Hepatocyte (in vitro differentiated cells): Measurements from ENCODE around the gene ERCC3. TPM values are rescaled to one million over a fixed set of nuclear protein-coding genes. Genes with fewer than 3 reads are reported as not detected.
A peak's percentile ranks its signal among the peaks of the same experiment; 100 is the strongest.

ENCODE experiments used
- DNase-seq: peaks from one replicate; pipeline ENCODE4 v3.0.0-alpha.2; 2016; ENCODE audit warnings: low spot score
- H2AFZ ChIP-seq: fragments of 200-600 bp; sonication (generic); 2 replicates; pipeline ENCODE4 v1.6.0; 2016; ENCODE audit warnings: antibody characterized with exemption, mild to moderate bottlenecking
- H3K27ac ChIP-seq: fragments of 200-600 bp; sonication (generic); 2 replicates; pipeline ENCODE4 v1.5.1; 2016; ENCODE audit warnings: mild to moderate bottlenecking
- H3K27me3 ChIP-seq: fragments of 200-600 bp; sonication (generic); 2 replicates; pipeline ENCODE4 v1.6.1; 2016
- H3K36me3 ChIP-seq: fragments of 200-600 bp; sonication (generic); replicated peaks from 2 replicates; pipeline ENCODE4 v1.5.1; 2016; ENCODE audit warnings: low read depth; ENCODE audit not compliant: insufficient read depth
- H3K4me1 ChIP-seq: fragments of 200-600 bp; sonication (generic); 2 replicates; pipeline ENCODE4 v1.5.1; 2016; ENCODE audit warnings: mild to moderate bottlenecking, moderate library complexity; ENCODE audit not compliant: insufficient read depth
- H3K4me2 ChIP-seq: fragments of 200-600 bp; sonication (generic); 2 replicates; pipeline ENCODE4 v1.6.0; 2016
- H3K4me3 ChIP-seq: fragments of 200-600 bp; sonication (generic); 2 replicates; pipeline ENCODE4 v1.5.1; 2016; ENCODE audit warnings: mild to moderate bottlenecking
- H3K79me2 ChIP-seq: fragments of 200-600 bp; sonication (generic); 2 replicates; pipeline ENCODE4 v1.6.0; 2017; ENCODE audit warnings: mild to moderate bottlenecking
- H3K9me2 ChIP-seq: fragments of 200-600 bp; sonication (generic); replicated peaks from 2 replicates; pipeline ENCODE4 v1.6.0; 2017; ENCODE audit warnings: mild to moderate bottlenecking; ENCODE audit not compliant: insufficient read depth
- H3K9me3 ChIP-seq: fragments of 200-600 bp; sonication (generic); 2 replicates; pipeline ENCODE4 v1.5.1; 2016; ENCODE audit warnings: low read depth, mild to moderate bottlenecking
- H4K20me1 ChIP-seq: fragments of 200-600 bp; sonication (generic); 2 replicates; pipeline ENCODE4 v1.6.0; 2016; ENCODE audit warnings: mild to moderate bottlenecking; ENCODE audit not compliant: insufficient read depth, poor library complexity, severe bottlenecking
- CTCF ChIP-seq: fragments of 200-600 bp; sonication (generic); IDR thresholded peaks from 2 replicates; pipeline ENCODE4 v1.5.1; 2016; ENCODE audit warnings: antibody characterized with exemption, mild to moderate bottlenecking; ENCODE audit not compliant: poor library complexity
- EZH2 ChIP-seq: fragments of 200-600 bp; sonication (generic); IDR thresholded peaks from 2 replicates; pipeline ENCODE4 v1.6.1; 2016; ENCODE audit warnings: antibody characterized with exemption, mild to moderate bottlenecking, borderline replicate concordance
- EZH2phosphoT487 ChIP-seq: fragments of 200-600 bp; sonication (generic); IDR thresholded peaks from one replicate; pipeline ENCODE4 v1.6.1; 2018; ENCODE audit warnings: antibody characterized with exemption, mild to moderate bottlenecking, low read depth, moderate library complexity; ENCODE audit not compliant: unreplicated experiment, severe bottlenecking
- WGBS: methylation state at CpG from one replicate; pipeline ENCODE4 v1.1.6; 2016; ENCODE audit warnings: low lambda C conversion rate; ENCODE audit errors: missing lambda C conversion rate; 5-methylcytosine and 5-hydroxymethylcytosine counted together
- polyA plus RNA-seq: library from polyadenylated mRNA; unstranded; fragments of >200 nt; fragmentation: Nextera tagmentation; extraction: Ambion mirVana; gene quantifications from 2 replicates; pipeline ENCODE4 v1.2.1, GENCODE V29; 2016
- total RNA-seq: library from RNA; depleted of rRNA; stranded (reverse); fragments of >200 nt; gene quantifications from 2 replicates; pipeline ENCODE4 v1.2.3, GENCODE V29; 2014

Gene ERCC3
- total RNA-seq, result 40.7 and 41.7 TPM in 2 replicates
- polyA plus RNA-seq, result 36.3 and 43.5 TPM in 2 replicates

GRCh38 chr2:127293748-127294562, at the start of gene ERCC3:
Gene ERCC3 (minus strand): TSS chr2:127294144. CDS start chr2:127294081, 63 bp downstream.
- peaks cover 11% of the 10 kb centered on the region for H3K4me1 ChIP-seq
- peak within 1 kb of the TSS; percentile 55 for H2AFZ ChIP-seq
- H3K9me3 ChIP-seq, result no peaks in the 10 kb centered on the region
- TF ChIP-seq CTCF (no peak), EZH2phosphoT487 (no peak), EZH2 (no peak)
- no peaks in the 10 kb centered on the region for H3K36me3 ChIP-seq
- peaks cover 18% of the 10 kb centered on the region for H3K79me2 ChIP-seq
- no peaks in the 10 kb centered on the region for H3K27me3 ChIP-seq
- 2% methylated on average over 51 of the region's 55 CpGs for WGBS
- H3K4me3 ChIP-seq, result peak within 1 kb of the TSS; percentile 95
- no peaks in the 10 kb centered on the region for H3K9me2 ChIP-seq
- no peaks in the 10 kb centered on the region for H4K20me1 ChIP-seq
- peak; percentile 87 for DNase-seq
- peak within 1 kb of the TSS; percentile 70 for H3K27ac ChIP-seq
- H3K4me2 ChIP-seq, result peak within 1 kb of the TSS; percentile 98

GRCh38 chr2:127343277-127343676, 49.3 kb upstream of the ERCC3 start:
- H3K27ac ChIP-seq, result no peak overlapping the region
- no peaks in the 10 kb centered on the region for H3K27me3 ChIP-seq
- DNase-seq, result no peak
- no peaks in the 10 kb centered on the region for H3K9me2 ChIP-seq
- WGBS, result 96% methylated on average over 2 of the region's 2 CpGs
- H3K4me3 ChIP-seq, result no peak overlapping the region
- no peaks in the 10 kb centered on the region for H3K4me1 ChIP-seq
- no peaks in the 10 kb centered on the region for H3K36me3 ChIP-seq
- H2AFZ ChIP-seq, result no peak overlapping the region
- H3K9me3 ChIP-seq, result no peaks in the 10 kb centered on the region
- TF ChIP-seq EZH2phosphoT487 (no peak), CTCF (no peak), EZH2 (no peak)
- peaks cover 75% of the 10 kb centered on the region for H3K79me2 ChIP-seq
- H3K4me2 ChIP-seq, result no peak overlapping the region
- H4K20me1 ChIP-seq, result peaks cover 11% of the 10 kb centered on the region

- Histone ChIP-seq H3K27ac (no peak overlapping the region), H3K9me2 (no peaks in the 10 kb centered on the region), H3K4me2 (no peak overlapping the region), H2AFZ (no peak overlapping the region), H3K36me3 (no peaks in the 10 kb centered on the region), H3K79me2 (peaks cover 63% of the 10 kb centered on the region), H3K4me1 (no peaks in the 10 kb centered on the region), H4K20me1 (peaks cover 11% of the 10 kb centered on the region), H3K27me3 (no peaks in the 10 kb centered on the region), H3K4me3 (no peak overlapping the region), H3K9me3 (no peaks in the 10 kb centered on the region)
- 97% methylated on average over 1 of the region's 1 CpG for WGBS
- TF ChIP-seq EZH2 (no peak), EZH2phosphoT487 (no peak), CTCF (no peak)
- DNase-seq, result no peak
Measured at GRCh38 chr2:127342101-127342500, 48.2 kb upstream of the ERCC3 start.
